HG02970 (cell line): ENCODE measurements around the gene TMEM26.
"Not testable (repeated sequence)": the region's sequence is repeated elsewhere in the genome, so short reads cannot be mapped to it uniquely, and the experiment has no call there.

Experiments
- ATAC-seq: cut with Tn5 transposase; IDR thresholded peaks from one replicate; pipeline ENCODE4 v1.9.1; 2021; ENCODE audit warnings: mild to moderate bottlenecking, moderate library complexity, moderate number of reproducible peaks; ENCODE audit not compliant: unreplicated experiment, low FRiP score

Gene TMEM26

DNA sequence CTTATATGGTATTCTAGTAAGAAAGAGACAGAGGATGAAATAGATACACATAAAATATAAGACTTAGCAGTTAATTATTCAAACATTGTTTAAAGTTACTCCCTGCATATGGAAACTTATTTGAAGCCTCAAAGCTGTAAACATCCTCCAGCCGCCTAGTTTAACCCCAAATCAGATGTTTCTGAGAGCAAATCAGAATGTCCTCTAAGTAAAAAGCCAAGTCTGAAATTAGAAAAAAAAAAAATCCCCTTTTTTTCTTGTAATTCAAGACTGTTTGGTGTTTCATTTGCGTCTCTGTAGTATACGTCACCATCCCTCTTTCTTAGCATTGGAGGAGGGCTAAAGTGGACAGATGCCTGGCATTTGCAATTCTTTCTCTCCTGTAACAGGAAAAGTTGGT lies 46.4 kb downstream of the TMEM26 start:
- no peak for ATAC-seq

DNA sequence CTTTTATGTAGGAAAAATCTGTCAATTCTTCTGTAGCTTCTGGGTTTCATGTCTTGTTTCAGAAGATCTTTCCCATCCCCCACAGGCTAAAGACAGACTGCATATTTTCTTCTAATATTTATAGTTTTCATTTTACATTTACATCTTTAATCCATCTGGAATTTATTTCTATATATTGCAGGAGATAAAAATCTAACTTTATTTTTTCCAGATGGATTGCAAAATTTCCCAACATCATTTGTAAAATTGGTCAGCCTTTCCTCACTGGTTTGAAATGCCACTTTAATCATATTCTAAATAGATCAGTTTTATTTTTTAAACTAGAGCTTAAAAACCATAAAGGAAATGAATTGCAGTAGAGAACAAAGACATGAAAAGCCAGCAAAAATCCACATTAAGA lies 46.9 kb downstream of the TMEM26 start:
- no peak for ATAC-seq

DNA sequence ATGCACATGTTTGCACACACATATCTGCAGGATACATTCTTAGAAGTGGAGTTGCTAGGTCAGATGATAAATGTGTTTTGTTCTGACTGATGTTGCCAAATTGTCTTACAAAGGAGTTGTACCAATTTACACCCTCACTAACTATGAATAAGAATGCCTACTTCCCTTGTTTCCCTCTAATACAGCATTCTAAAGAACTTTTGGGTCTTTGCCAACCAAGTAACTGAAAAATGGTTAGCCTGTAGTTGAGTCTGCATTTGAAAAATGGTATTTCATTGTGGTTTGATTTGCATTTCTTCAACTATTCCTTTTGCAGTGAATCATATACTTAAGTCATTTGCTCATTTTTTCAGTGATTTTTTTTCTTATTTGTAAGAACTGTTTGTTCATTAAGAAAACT lies 48.4 kb downstream of the TMEM26 start:
- ATAC-seq = no peak

DNA sequence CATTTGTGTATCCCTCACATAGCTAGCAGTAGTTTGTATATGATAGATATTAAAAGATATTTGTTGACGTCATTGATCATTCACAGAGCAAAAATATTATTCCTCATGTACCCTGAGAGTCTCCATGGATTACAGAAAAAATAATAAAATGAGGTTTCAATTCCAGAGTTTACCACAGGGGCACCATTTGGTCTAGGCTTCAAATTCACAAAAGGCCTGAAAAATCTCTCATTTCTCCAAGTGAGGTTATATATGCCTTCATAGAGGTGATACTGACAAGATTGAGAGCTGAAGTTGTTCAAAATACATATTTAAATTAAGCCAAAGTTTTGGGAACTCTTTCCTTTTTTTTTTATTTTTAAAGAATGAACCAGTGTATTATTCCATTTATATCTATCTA lies 52.7 kb downstream of the TMEM26 start:
- ATAC-seq = no peak

DNA sequence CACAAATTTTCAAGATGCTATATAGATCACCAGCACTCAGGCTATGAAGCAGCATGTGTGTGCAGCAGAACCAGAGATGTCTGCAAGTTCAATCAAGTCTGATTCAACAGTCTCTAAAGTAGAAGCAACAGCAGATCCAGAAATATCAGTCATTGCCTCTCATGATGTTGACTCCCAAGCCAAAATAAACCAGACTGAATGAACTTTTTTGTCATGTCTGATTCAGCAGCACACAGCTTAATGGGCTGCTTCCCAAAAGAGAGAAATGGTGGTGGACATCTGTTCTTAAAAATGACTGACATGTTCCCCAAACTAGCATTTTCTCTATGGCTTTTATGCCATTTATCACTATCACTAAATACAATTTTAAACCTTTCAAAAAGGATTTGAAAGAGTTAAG lies 53.8 kb downstream of the TMEM26 start:
- ATAC-seq = no peak

DNA sequence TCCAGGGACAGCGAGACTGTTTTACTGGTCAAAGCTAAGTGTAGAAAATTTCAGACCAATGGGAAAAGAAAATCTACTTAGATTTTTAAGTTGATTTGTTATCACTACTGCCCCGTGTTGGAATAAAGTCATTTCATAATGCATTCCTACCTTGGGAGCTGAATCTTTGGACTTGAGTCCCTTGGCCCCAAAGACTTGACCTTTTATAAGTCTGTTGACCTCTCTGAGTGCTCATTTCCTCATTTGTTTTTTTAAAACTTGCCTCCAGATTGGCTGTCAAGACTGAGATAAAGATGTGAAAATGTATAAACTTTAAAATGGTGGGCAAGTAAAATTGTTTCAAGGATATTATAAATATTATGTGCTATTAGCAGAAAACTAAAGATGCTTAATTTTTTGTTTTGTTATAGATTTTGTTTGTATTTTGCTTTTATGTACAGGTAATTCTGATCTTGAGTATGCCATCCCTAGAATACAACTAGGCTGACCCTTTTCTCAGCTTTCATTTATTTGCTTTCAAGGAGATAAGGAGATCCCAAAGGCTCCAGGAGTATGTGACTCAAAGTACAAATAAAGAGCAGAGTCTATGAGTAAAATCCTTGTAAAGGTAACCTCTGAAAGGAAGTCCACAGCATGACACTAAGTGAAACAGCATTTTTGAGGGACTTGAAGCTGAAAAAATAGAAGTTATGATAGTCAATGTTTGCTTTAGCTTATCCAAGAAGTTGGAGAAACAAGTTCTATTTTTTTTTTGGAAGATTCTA lies 54.6 kb downstream of the TMEM26 start:
- no peak for ATAC-seq

DNA sequence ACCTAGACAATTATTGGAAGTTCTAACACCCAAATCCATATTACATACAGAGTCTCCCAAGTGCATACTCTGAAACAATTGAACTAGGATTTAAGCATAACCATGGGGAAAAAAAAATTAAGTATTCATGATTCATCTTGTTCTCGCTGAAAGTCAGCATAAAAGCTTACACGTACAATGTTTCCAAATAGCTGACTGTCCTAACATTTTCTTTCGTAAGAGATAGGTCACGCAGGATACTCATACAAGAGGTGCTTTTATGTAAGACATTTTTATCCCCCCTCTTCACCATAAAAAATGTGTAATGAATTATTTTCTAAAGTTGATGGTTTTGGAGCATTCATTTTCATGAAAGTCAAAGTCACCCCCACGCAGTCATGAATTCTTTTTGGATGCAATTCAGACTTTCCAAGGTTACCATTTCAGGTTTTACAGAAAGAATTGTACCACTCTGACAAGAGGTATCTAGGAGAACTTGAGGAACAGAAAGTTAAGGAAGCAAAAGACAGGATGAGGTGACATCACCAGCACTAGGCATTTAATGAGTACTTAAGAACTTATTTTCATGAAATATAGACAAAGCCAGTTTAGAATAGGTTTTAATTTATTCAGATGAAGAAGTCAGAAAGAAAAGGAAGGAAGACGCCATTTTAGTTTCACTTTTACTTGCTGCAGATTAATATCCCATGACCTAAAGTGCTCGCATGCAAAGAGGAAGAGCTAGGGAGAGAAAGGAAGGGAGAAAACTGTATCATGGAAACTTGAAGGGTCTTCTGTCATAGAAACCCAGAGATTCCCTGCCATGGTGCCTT lies 55.8 kb downstream of the TMEM26 start:
- ATAC-seq = peak; percentile 60

DNA sequence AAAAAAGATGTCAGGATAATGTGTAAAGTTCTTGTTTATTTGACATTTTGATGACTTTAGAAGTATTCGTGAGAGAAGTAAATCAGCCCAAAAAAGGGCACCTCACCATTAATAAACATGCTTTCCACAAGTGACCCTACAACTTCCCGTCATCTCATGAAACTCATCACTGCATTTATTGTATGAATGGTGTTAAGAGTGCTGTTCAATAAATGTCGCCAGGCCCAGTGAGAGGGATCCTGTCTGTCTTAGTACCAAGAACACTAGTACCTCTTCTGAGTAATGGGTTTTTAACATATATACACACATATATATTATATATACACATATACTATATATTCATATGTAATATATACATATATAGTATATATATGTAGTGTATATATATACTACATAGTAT lies 61.9 kb downstream of the TMEM26 start:
- peak; percentile 32 for ATAC-seq

DNA sequence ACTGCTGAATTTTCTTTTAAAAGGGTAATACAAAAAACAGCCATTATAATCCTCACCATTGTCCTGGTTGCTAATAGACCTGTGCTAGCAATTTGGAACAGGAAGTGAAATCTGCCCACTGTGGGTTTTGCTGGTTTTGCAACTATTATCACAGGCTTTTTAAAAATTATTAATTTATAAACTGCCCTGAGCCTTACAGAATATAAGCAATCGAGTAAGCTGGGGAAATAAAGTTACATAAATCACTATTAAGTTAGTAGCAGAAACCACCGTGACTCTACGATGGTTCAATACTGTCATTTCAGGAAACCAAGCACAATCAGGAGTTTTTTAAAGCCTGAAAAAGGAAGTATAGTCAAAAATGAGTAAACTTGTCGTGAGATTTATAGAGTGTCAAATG lies 62.3 kb downstream of the TMEM26 start:
- ATAC-seq = peak; percentile 90

DNA sequence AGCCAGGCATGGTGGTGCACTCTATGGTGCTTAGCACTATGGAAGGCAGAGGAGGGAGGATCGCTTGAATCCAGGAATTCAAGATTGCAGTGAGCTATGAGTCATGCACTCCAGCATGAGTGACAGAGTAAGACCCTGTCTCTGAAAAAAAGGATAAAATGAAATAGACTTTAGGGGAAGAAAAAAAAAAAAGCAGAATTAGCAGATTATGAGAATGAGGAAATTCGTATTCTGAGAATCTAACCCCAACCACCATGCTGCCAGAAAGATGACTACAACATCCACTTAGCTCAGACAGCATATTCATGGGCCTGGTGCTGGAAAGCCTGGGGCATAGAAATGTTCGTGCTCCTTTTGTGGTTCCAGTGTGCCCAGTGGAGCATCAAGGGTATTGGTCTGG lies 63.3 kb downstream of the TMEM26 start:
- no peak for ATAC-seq

DNA sequence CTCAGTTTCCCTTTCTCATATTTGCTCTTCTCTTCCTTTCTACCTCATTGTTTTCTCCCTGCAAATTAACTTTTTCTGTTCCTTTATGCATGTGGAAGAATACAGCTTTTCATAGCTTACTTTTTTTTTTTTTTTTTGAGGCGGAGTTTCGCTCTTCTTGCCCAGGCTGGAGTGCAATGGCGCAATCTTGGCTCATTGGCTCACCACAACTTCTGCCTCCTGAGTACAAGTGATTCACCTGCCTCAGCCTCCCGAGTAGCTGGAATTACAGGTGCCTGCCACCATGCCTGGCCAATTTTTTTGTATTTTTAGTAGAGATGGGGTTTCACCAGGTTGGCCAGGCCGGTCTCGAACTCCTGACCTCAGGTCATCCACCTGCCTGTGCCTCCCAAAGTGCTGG lies 64.2 kb downstream of the TMEM26 start:
- not testable (repeated sequence) for ATAC-seq

DNA sequence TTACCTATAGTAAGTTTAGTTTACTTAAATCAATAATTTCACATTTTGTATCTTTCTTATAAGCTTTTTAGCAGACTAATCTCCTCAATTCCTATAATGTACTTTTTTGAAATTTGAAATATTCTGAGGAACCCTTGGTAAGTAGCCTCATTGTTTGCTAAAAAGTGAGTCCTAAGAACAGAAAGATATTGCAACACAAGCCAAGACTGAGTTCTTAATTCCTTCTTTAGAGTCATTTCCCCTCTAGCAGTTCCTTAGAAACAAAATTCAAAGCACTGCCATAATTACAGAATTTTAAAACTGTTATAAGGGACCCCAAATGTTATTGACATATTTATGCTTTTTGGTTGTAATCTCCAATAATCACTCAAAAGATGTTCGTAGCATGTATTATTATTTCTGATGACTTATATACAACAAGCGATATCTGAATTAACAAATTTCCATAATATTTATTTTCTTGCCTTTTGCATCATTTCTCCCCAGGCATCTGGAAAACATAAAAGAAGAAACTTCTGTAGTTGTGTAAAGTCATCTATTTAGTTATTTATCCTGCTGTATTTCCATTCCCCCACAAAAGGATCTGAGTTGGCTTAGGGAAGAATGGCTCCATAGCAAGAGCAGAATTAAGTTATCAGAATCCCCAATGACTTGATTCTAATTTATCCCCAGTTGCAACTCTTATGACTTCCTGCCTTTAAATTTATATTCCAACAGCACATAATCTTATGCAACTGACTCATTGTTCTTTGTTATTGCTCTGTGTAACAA lies 67.8 kb downstream of the TMEM26 start:
- ATAC-seq = no peak

DNA sequence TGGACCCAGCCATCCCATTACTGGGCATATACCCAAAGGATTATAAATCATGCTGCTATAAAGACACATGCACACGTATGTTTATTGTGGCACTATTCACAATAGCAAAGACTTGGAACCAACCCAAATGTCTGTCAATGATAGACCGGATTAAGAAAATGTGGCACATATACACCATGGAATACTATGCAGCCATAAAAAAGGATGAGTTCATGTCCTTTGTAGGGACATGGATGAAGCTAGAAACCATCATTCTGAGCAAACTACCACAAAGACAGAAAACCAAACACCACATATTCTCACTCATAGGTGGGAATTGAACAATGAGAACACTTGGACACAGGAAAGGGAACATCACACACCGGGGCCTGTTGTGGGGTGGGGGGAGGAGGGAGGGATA lies 72.0 kb downstream of the TMEM26 start:
- not testable (repeated sequence) for ATAC-seq

DNA sequence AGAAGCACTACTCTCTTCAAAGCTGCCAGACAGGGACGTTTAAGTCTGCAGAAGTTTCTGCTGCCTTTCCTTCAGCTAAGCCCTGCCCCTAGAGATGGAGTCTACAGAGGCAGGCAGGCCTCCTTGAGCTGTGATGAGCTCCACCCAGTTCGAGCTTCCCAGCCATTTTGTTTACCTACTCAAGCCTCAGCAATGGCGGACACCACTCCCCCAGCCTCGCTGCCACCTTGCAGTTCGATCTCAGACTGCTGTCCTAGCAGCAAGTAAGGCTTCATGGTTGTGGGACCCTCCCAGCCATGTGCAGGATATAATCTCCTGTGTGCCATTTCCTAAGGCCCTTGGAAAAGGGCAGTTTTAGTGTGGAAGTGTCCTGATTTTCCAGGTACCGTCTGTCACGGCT lies 74.3 kb downstream of the TMEM26 start:
- ATAC-seq = no peak

DNA sequence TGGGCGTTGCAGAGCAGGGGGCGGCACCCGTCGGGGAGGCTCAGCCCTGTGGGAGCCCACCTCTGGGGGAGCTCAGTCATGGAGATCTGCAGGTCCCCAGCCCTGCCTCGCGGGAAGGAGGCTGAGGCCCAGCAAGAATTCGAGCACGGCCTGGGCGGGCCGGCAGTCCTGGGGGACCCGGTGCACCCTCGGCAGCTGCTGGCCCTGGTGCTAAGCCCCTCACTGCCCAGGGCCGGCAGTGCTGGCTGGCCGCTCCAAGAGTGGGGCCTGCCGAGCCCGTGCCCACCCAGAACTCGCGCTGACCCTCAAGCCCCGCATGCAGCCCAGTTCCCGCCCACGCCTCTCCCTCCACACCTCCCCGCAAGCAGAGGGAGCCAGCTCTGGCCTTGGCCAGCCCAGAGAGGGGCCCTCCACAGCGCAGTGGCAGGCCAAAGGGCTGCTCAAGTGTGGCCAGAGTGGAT lies 76.2 kb downstream of the TMEM26 start:
- ATAC-seq = no peak

DNA sequence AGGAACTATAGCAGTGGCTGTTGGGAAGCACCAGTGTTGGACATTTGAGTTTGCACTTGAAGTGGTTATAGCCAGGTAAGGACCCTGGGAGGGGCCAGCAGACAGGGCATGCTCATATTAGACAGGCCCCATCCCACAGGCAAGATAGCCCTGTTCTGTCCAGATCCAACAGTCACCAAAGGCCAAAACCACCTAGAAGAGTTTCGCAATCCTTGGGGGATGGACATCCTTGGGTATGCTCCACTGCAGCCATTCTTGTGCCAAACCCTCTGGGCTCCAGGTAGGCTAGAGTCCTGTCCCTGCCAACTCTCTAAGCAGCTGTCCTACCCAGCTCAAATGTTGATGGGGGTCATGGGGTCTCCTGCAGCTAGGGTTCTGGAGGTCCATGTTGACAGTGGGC lies 76.8 kb downstream of the TMEM26 start:
- no peak for ATAC-seq

DNA sequence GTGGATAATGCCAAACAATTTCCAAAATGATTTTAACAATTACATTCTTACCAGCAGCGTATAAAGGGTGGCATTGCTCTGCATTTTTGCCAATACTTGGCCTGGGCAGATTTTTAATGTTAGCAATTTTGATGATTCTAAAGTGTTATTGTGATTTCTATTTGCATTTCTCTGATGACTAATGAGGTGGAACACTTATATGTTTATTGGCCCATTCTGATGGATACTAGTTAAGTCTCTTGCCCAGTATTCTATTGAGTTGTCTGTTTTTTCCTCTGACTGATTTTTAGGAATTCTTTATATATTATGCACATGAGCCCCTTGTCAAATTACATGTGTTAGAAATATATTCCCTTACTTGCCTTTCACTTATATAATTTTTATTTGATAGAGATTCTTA lies 86.8 kb downstream of the TMEM26 start:
- ATAC-seq = no peak

DNA sequence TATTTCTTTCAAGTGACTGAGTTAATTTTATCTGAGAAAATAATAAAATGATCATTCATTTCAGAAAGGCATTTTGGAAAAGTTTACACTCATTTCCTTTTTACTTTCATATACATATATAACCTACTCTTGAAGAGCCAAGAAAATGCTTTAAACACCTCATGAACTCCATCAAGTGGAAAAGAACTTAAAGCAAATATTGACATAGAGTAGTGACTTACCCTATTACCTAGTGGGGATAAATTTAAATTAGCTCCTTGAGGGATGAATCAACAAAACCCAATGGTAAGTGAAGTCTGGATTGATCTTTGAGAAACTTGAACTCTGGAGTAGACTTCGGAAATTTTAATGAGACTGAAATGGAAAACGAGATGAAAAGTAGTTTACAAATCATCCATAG lies 88.6 kb downstream of the TMEM26 start:
- ATAC-seq = no peak

DNA sequence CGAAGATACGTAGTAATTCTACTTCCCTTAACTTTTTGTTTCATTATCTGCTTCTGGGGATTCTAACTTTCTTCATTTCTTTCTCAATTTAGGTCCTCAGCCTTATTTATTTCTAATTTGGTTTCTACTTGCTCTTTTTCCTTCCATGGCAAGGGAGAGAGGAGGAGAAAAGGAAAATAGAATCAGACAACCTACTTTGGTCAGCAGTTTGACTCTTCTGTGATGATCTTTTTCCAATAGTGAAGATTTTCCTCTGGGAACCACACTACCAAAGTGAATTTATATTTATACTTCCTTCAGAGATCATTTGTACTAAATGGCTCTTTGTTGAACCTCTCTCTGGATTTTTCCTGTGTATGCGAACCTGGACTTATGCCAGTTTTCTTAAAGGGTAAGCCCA lies 90.2 kb downstream of the TMEM26 start:
- ATAC-seq = no peak

DNA sequence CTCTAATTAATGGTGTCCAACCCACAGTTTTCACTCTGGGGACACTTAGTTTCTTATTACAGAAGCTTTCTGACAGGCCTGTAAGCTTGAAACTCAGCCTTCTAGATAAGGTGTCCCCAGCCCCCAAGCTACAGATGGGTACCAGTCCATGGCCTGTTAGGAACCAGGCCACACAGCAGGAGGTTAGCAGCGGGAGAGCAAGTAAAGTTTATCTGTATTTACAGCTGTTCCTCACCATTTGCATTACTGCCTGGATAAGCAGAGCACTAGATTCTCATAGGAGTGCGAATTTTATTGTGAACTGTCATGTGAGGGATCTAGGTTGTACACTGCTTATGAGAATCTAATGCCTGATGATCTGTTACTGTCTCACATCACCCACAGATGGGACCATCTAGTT lies 93.7 kb downstream of the TMEM26 start:
- ATAC-seq = no peak

DNA sequence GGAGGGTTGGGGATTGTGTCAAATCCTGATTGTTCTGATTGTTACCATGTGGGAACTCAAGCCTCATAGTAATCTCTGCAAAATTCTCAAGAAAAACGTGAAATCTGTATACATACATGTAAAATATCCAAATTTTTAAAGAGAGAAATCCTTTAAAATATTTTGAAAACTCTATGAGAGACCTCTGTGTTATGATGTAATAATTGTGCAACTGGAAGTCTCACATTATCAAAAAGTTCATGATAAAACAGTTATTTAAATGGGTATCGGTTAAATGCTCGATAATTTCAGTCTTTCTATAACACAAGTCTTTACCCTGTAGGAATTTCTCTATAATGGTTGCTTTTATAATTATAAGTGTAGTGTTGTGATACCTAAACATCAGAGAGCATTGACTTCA lies 95.5 kb downstream of the TMEM26 start:
- no peak for ATAC-seq
